GM12878 (cell line): ENCODE data around the gene FBXL19. TPM values are rescaled to one million over a fixed set of nuclear protein-coding genes. Genes with fewer than 3 reads are reported as not detected.
A peak's percentile ranks its signal among the peaks of the same experiment; 100 is the strongest.

ENCODE experiments used
- CREB1 ChIP-seq: IDR thresholded peaks from 2 replicates; pipeline ENCODE4 v1.6.1; 2012; ENCODE audit warnings: low read depth, mild to moderate bottlenecking, inconsistent platforms
- E2F4 ChIP-seq: IDR thresholded peaks from 2 replicates; pipeline ENCODE4 v1.6.1; 2012; ENCODE audit warnings: low read depth, low read length, improper control_type of control experiment
- EGR1 ChIP-seq, 2 experiments: IDR thresholded peaks; 1 replicate in 1 of 2; 2 replicates in 1 of 2; pipeline ENCODE4 v1.6.1; 2011 to 2012; ENCODE audit warnings: low read depth in 2 of 2, low read length in 2 of 2, borderline replicate concordance in 1 of 2, mild to moderate bottlenecking in 1 of 2, moderate library complexity in 1 of 2
- EP300 ChIP-seq, 2 experiments: fragments of 150-350 bp in 1 of 2; IDR thresholded peaks; 2 replicates each; pipeline ENCODE4 v1.6.1; 2011 to 2012; ENCODE audit warnings: low read depth in 2 of 2, low read length in 2 of 2, borderline replicate concordance in 1 of 2, improper control_type of control experiment in 1 of 2, inconsistent platforms in 1 of 2; ENCODE audit not compliant: control insufficient read depth in 1 of 2
- ETV6 ChIP-seq, 2 experiments: fragments of 450-650 bp in 1 of 2; IDR thresholded peaks in 1 of 2; conservative IDR thresholded peaks in 1 of 2; 2 replicates each; pipeline ENCODE4 v1.6.1; 2014; ENCODE audit warnings: antibody characterized with exemption in 1 of 2, borderline replicate concordance in 1 of 2, low read depth in 1 of 2, mild to moderate bottlenecking in 1 of 2, moderate library complexity in 1 of 2
- GATAD2B ChIP-seq: fragments of 450-650 bp; conservative IDR thresholded peaks from 2 replicates; pipeline ENCODE4 v1.6.1; 2017; ENCODE audit warnings: low read depth, mild to moderate bottlenecking, moderate library complexity
- IKZF1 ChIP-seq: fragments of 450-650 bp; conservative IDR thresholded peaks from 2 replicates; pipeline ENCODE4 v1.6.1; 2017; ENCODE audit warnings: antibody characterized with exemption, mild to moderate bottlenecking
- IKZF2 ChIP-seq, 2 experiments: fragments of 450-650 bp; IDR thresholded peaks; 2 replicates each; pipeline ENCODE4 v1.6.1; 2017; ENCODE audit warnings: mild to moderate bottlenecking in 2 of 2, moderate library complexity in 2 of 2
- LARP7 ChIP-seq: fragments of 450-650 bp; IDR thresholded peaks from 2 replicates; pipeline ENCODE4 v1.6.1; 2017; ENCODE audit warnings: mild to moderate bottlenecking
- MLLT1 ChIP-seq: fragments of 450-650 bp; IDR thresholded peaks from 2 replicates; pipeline ENCODE4 v1.6.1; 2016; ENCODE audit warnings: mild to moderate bottlenecking
- MXI1 ChIP-seq: fragments of 150-350 bp; IDR thresholded peaks from 2 replicates; pipeline ENCODE4 v1.6.1; 2011; ENCODE audit warnings: low read depth, mild to moderate bottlenecking, inconsistent platforms, low read length, improper control_type of control experiment
- NFIC ChIP-seq: IDR thresholded peaks from 2 replicates; pipeline ENCODE4 v1.6.1; 2012; ENCODE audit warnings: low read depth, mild to moderate bottlenecking, inconsistent platforms, low read length, moderate library complexity
- POLR2A ChIP-seq: IDR thresholded peaks from 2 replicates; pipeline ENCODE4 v1.6.1; 2011; ENCODE audit warnings: low read depth, mild to moderate bottlenecking, low read length
- POU2F2 ChIP-seq: IDR thresholded peaks from 3 replicates; pipeline ENCODE4 v1.6.1; 2011; ENCODE audit warnings: low read depth, mild to moderate bottlenecking, low read length, borderline replicate concordance
- RAD21 ChIP-seq: IDR thresholded peaks from 2 replicates; pipeline ENCODE4 v1.6.1; 2011; ENCODE audit warnings: mild to moderate bottlenecking, low read depth, low read length, moderate library complexity; ENCODE audit not compliant: insufficient read depth
- RBBP5 ChIP-seq: fragments of 200-600 bp; sonication (generic); conservative IDR thresholded peaks from 2 replicates; pipeline ENCODE4 v1.6.1; 2016
- SMC3 ChIP-seq: IDR thresholded peaks from 2 replicates; pipeline ENCODE4 v1.6.1; 2011; ENCODE audit warnings: low read length, improper control_type of control experiment, borderline replicate concordance
- SRF ChIP-seq, 2 experiments: IDR thresholded peaks; 2 replicates each; pipeline ENCODE4 v1.6.1; 2011; ENCODE audit warnings: low read depth in 2 of 2, low read length in 2 of 2, mild to moderate bottlenecking in 1 of 2, moderate library complexity in 1 of 2
- TARDBP ChIP-seq: IDR thresholded peaks from 2 replicates; pipeline ENCODE4 v1.6.1; 2016; ENCODE audit warnings: borderline replicate concordance
- WRNIP1 ChIP-seq: IDR thresholded peaks from 2 replicates; pipeline ENCODE4 v1.6.1; 2011; ENCODE audit warnings: low read depth, low read length, improper control_type of control experiment, borderline replicate concordance
- ZBTB11 ChIP-seq: fragments of 450-650 bp; formaldehyde crosslinking; IDR thresholded peaks from 2 replicates; pipeline ENCODE4 v1.5.0; 2022; ENCODE audit warnings: mild to moderate bottlenecking, missing genetic modification characterization
- polyA plus RNA-seq, 11 experiments: library from polyadenylated mRNA; depleted of rRNA in 4 of 11; unstranded in 6 of 11; stranded (reverse) in 5 of 11; fragments of >200 nt; fragmentation: Nextera tagmentation in 4 of 11; fragmentation: Illumina TruSeq in 1 of 11; extraction: Ambion mirVana in 4 of 11; extraction: Trizol in 1 of 11; gene quantifications; 1 replicate in 1 of 11; 2 replicates in 10 of 11; pipeline versions ENCODE4 v1.2.1 to v1.2.3, GENCODE V29; 2011 to 2016; ENCODE audit warnings: inconsistent platforms in 2 of 11, missing spikeins in 2 of 11, low read depth in 1 of 11
- total RNA-seq, 4 experiments: library from RNA; depleted of rRNA in 3 of 4; stranded (reverse); fragments of >200 nt in 3 of 4; fragmentation: Illumina TruSeq in 1 of 4; extraction: Trizol in 1 of 4; gene quantifications; 2 replicates each; pipeline versions ENCODE4 v1.2.1 to v1.2.3, GENCODE V29; 2013 to 2021
- TF ChIP-seq, protein P1 (sequence below): fragments of 450-650 bp; IDR thresholded peaks from 2 replicates; pipeline ENCODE4 v1.6.1; 2017; ENCODE audit warnings: low read depth, mild to moderate bottlenecking, moderate library complexity

Gene FBXL19
- total and polyA plus RNA-seq, 10 of the 15 experiments (the other 5 are each of a cell fraction or from before 2014, with no cell fraction given) = 0.02 to 32.1 (median 6.8) TPM; not detected in 1

DNA sequence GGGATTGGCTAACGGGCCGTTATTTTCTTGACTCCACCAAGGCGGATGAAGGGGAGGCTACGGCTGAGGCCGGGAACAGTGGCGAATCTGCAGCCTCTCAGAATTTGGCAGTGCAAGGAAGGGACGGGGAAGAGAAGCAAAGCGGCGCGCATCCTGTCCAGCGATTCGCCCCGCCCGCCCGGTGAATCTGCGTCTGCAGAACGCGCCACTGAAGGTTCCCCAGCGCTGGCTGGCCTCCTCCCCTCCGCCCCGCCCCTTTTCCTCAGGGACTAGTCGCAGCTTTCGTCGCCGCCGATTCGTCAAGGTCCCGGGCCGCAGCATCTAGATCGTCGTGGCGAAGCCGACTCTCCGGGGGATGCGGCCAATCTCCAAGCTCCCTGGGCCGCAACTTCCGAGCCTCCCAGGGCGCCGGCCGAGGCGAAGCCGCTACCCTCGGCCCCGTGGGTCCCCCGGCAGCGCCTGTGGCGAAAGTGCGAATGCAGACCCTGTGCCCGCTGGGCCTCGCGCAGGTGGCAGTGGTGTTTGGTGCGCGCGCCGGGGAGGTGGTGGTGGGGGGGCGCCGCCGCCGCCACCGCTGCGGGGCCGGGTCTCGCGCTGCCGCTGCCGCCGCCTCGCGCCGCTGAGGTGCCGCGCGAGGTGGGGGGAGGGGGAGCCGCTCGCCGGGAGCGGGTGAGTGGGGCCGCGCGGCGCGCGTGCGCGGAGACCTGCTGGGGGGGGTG lies 34.2 kb downstream of the FBXL19 start, which contains the start of gene SETD1A (continued):
- no peak for TF ChIP-seq SMC3
- peak; percentile 62; the same call in 1 of the 2 replicates for TF ChIP-seq ZBTB11 (CRISPR knock-in tag)
- peak; percentile 49; the same call in 1 of the 3 replicates for TF ChIP-seq POU2F2
- TF ChIP-seq ETV6 (conservative IDR thresholded peaks at IDR 0.05 in 1 of 2, IDR thresholded peaks at IDR 0.05 in 1 of 2; ENCODE audit: borderline replicate concordance in 1 of 2, low read depth in 1 of 2) = no peak
- TF ChIP-seq E2F4 = no peak
- TF ChIP-seq CREB1 = peak; percentile 93
- peak in 1 of 2 experiments; percentile 36; a peak in 2 of 4 replicates for TF ChIP-seq SRF (IDR thresholded peaks at IDR 0.05; ENCODE audit: low read depth in 2 of 2, low read length in 2 of 2)
- TF ChIP-seq WRNIP1 = no peak; the same call in 1 of the 2 replicates
- TF ChIP-seq, protein P1, sequence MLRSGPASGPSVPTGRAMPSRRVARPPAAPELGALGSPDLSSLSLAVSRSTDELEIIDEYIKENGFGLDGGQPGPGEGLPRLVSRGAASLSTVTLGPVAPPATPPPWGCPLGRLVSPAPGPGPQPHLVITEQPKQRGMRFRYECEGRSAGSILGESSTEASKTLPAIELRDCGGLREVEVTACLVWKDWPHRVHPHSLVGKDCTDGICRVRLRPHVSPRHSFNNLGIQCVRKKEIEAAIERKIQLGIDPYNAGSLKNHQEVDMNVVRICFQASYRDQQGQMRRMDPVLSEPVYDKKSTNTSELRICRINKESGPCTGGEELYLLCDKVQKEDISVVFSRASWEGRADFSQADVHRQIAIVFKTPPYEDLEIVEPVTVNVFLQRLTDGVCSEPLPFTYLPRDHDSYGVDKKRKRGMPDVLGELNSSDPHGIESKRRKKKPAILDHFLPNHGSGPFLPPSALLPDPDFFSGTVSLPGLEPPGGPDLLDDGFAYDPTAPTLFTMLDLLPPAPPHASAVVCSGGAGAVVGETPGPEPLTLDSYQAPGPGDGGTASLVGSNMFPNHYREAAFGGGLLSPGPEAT = peak; percentile 100
- TF ChIP-seq GATAD2B = peak; percentile 69
- 0 out of 2 replicates have a peak, but pooled peaks have one; percentile 20 for TF ChIP-seq MXI1
- peak; percentile 77 to 81; a peak in 3 of 4 replicates for TF ChIP-seq IKZF2 (IDR thresholded peaks at IDR 0.05)
- peak; percentile 100 for TF ChIP-seq IKZF1
- TF ChIP-seq RAD21 = no peak
- TF ChIP-seq MLLT1 = 0 out of 2 replicates have a peak, but pooled peaks have one; percentile 68
- TF ChIP-seq EGR1 (IDR thresholded peaks at IDR 0.05; ENCODE audit: borderline replicate concordance in 1 of 2, low read depth in 2 of 2, low read length in 2 of 2) = 0 out of 3 replicates have a peak, but pooled peaks of 1 of the 2 experiments have one; percentile 23
- TF ChIP-seq EP300 (IDR thresholded peaks at IDR 0.05; ENCODE audit: borderline replicate concordance in 1 of 2, control insufficient read depth in 1 of 2, low read depth in 2 of 2, low read length in 2 of 2) = peak in 1 of 2 experiments; percentile 99; a peak in 2 of 4 replicates
- TF ChIP-seq LARP7 = peak; percentile 100
- no peak; the same call in 1 of the 2 replicates for TF ChIP-seq RBBP5
- TF ChIP-seq NFIC = no peak
- TF ChIP-seq TARDBP = peak; percentile 79; the same call in 1 of the 2 replicates
- peak; percentile 75 for TF ChIP-seq POLR2A
